Measurements from ENCODE around the gene CAMK1. TPM values are rescaled to one million over a fixed set of nuclear protein-coding genes. Genes with fewer than 3 reads are reported as not detected.

The CAMK1 gene
- total RNA-seq, 1 donor from 2014 or later, result 42.5 TPM

DNA sequence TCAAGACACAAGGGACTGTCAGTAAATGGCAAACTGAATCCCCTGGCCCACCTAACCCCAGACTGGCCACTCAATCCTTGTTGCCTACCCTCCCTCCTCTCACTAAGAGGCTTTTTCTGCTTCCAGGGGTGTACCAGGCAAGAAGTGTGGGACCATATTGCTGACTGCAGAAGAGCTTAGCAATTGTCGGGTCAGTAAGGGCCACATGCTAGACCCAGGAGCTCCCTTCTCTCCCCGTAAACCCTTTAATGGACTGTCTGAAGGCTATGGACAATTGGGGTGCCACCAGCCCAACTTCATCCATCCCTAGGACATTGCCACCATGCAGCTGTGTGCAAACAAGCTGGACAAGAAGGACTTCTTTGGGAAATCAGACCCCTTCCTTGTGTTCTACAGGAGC, 57.3 kb downstream of the CAMK1 start:
- intact Hi-C loops (cut with DNase I), result no loop called here
- DNase-seq (ENCODE audit: extremely low spot score in 2 of 2), result no peak
- H3K4me1 ChIP-seq, result peaks cover 15% of the 10 kb centered on the region
- H3K27me3 ChIP-seq, result no peaks in the 10 kb centered on the region
- no peaks in the 10 kb centered on the region for H3K36me3 ChIP-seq
- H3K4me3 ChIP-seq, result no peak overlapping the region
- H3K27ac ChIP-seq, result no peak overlapping the region
- no peaks in the 10 kb centered on the region for H3K9me3 ChIP-seq
- TF ChIP-seq CTCF (IDR thresholded peaks at IDR 0.05), result no peak
- TF ChIP-seq POLR2AphosphoS5 (IDR thresholded peaks at IDR 0.05; ENCODE audit: insufficient read depth in 1 of 2, low read depth in 1 of 2), result no peak
- TF ChIP-seq POLR2A (IDR thresholded peaks at IDR 0.05), result no peak

DNA sequence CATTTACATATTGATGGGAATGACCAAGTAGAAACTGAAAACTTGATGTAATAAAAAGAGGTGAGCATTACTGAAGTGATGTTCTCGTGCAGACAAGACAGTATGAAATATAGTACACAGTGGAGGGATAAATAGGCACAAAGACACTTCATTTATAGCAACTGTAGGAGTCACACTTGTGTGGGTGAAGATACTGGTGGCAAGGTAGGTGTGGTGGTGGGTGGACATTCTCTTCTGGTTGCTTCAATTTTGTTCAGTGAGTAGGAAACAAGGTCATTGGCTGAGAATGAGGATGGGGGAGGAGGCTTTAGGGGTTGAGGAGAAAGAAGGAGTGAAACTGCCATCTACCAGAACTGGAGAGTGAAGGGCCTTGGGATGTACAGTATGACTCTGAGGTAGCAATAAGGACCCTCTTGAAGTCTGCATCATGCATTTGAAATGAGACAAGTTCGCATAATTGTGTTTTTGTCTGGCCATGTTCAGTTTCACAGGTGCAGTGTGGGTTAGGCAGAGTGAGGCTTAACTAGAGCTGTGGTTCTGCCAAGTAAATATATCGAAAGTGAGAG, 59.5 kb downstream of the CAMK1 start:
- Histone ChIP-seq H3K27me3 (no peaks in the 10 kb centered on the region), H3K4me3 (no peak overlapping the region), H3K36me3 (no peaks in the 10 kb centered on the region), H3K27ac (no peak overlapping the region), H3K4me1 (peaks cover 5% of the 10 kb centered on the region), H3K9me3 (no peaks in the 10 kb centered on the region)
- DNase-seq (ENCODE audit: extremely low spot score in 2 of 2), result no peak
- TF ChIP-seq POLR2AphosphoS5 (IDR thresholded peaks at IDR 0.05; ENCODE audit: insufficient read depth in 1 of 2, low read depth in 1 of 2), result no peak
- TF ChIP-seq POLR2A (IDR thresholded peaks at IDR 0.05), result no peak
- no peak for TF ChIP-seq CTCF (IDR thresholded peaks at IDR 0.05)
- intact Hi-C loops (cut with DNase I), result no loop called here

Other genes starting within 250 kb of the CAMK1 start
- not detected for gene LHFPL4, start 216.1 kb downstream of the CAMK1 start, total RNA-seq
- gene MTMR14, start 120.4 kb downstream of the CAMK1 start, total RNA-seq, result 25.8 TPM
- not detected for gene CPNE9, start 66.1 kb downstream of the CAMK1 start, total RNA-seq
- gene BRPF1, start 38.2 kb downstream of the CAMK1 start, total RNA-seq, result 16.9 TPM
- gene OGG1, start 20.0 kb downstream of the CAMK1 start, total RNA-seq, result 51.6 TPM
- 58.9 TPM for gene TADA3, start 22.5 kb upstream of the CAMK1 start, total RNA-seq
- gene ARPC4, start 23.1 kb upstream of the CAMK1 start, total RNA-seq, result 124 TPM
- gene TTLL3, start 40.3 kb upstream of the CAMK1 start, total RNA-seq, result 73.4 TPM
- 50.6 TPM for gene RPUSD3, start 74.1 kb upstream of the CAMK1 start, total RNA-seq
- gene CIDEC, start 110.3 kb upstream of the CAMK1 start, total RNA-seq, result 51.3 TPM
- gene JAGN1, start 120.7 kb upstream of the CAMK1 start, total RNA-seq, result 32.7 TPM
- 15.2 TPM for gene IL17RE, start 132.9 kb upstream of the CAMK1 start, total RNA-seq
- gene IL17RC, start 147.2 kb upstream of the CAMK1 start, total RNA-seq, result 66.3 TPM
- 27.0 TPM for gene CRELD1, start 163.9 kb upstream of the CAMK1 start, total RNA-seq
- gene PRRT3, start 182.5 kb upstream of the CAMK1 start, total RNA-seq, result 1.7 TPM
- gene EMC3, start 216.9 kb upstream of the CAMK1 start, total RNA-seq, result 36.6 TPM